HG03135 (cell line): ENCODE data around the gene ALX3.
"Not testable (repeated sequence)": the region's sequence is repeated elsewhere in the genome, so short reads cannot be mapped to it uniquely, and the experiment has no call there.

ENCODE experiments used
- ATAC-seq: cut with Tn5 transposase; IDR thresholded peaks from one replicate; pipeline ENCODE4 v1.9.1; 2021; ENCODE audit warnings: mild to moderate bottlenecking, moderate library complexity; ENCODE audit not compliant: unreplicated experiment

ALX3 gene

DNA sequence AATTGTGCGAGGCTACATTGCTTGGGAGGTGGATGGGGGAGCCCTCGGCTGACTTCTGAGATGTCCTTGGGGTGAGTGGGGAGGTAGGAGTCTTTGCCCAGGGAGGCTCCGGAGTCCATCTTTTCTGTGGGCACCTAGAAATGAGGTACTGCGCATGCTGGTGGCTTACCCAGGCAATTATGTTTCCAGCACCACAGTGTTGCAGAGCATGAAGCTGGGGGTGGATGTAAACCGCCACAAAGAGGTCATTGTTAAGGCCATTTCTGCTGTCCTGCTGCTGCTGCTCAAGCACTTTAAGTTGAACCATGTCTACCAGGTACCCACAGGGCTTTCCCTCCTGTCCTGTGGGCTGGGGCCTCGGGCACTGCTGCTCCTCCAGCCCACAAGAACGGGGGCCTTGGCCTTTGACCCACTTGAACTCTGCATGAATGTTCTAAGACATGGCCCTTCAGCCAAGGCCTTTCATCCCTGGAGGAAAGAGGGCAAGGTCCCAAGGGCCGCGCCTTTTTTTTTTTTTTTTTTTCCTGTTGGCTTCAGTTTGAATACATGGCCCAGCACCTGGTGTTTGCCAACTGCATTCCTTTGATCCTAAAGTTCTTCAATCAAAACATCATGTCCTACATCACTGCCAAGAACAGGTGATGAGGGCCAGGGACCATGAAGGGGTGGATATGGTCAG is 21.4 kb downstream of the ALX3 start:
- no peak for ATAC-seq

DNA sequence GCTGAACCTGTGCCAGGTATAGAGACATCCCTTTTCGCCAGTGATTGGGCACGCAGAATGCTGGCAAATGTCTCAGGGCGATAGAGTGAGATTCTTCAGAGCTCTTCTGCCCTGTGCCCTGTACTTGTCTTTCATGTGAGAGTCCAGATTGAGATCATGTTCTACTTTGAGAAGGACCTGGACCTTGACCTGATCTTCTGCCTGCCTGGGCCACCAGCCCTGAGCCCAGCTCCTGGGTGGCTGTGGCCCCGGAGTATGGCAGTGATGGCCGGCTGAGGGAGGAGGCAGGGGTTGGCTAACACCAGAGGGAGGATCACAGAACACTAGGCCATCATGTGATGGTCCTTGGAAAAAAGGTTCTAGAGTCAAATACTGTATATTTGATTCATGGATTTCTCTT is 22.2 kb downstream of the ALX3 start:
- no peak for ATAC-seq

GRCh38 chr1:110047463-110047862 is 23.0 kb downstream of the ALX3 start:
- no peak for ATAC-seq

GRCh38 chr1:110043016-110043415 is 27.5 kb downstream of the ALX3 start:
- ATAC-seq: no peak

DNA sequence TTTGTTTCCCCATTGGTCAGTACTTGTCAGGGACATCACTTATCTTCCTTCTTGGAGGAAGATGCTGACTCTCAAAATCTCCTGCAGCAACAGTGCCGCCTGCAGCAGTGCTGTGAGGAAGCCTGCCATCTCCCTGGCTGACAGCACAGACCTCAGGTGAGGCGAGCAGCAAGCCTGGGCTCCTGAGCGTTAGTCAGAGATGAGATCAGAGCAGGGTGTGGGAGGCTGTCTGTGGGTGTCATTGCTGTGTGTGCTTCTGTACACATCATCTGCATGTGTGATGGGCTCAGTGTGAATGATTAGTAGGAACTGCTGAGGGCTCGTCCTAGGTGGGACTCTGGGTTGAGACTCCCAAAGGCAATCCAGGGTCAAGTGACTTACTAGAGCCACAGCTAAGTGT is 29.9 kb downstream of the ALX3 start:
- no peak for ATAC-seq

GRCh38 chr1:110039641-110040040 is 30.8 kb downstream of the ALX3 start:
- no peak for ATAC-seq

DNA sequence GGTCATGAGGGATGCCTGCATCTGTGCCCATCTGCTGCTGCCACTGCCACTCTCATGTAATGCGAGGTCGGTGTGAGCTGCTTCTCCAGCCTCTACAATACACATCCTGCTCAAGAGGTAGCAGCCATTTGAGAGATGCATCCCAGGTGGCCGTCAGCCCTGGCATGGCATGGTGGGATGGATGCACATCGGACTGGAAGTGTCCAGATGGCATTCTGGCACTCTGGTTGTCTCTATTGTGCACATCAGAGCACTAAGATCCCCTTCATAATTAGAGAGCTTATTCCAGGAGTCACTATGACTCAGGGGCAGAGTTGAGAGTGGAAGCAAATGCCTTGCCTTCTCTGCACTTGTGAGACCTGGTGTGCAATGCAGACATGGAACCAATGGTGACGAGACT is 32.2 kb downstream of the ALX3 start:
- no peak for ATAC-seq

- no peak for ATAC-seq
These were observed 35.2 kb downstream of the ALX3 start for GRCh38 chr1:110035236-110035752.

DNA sequence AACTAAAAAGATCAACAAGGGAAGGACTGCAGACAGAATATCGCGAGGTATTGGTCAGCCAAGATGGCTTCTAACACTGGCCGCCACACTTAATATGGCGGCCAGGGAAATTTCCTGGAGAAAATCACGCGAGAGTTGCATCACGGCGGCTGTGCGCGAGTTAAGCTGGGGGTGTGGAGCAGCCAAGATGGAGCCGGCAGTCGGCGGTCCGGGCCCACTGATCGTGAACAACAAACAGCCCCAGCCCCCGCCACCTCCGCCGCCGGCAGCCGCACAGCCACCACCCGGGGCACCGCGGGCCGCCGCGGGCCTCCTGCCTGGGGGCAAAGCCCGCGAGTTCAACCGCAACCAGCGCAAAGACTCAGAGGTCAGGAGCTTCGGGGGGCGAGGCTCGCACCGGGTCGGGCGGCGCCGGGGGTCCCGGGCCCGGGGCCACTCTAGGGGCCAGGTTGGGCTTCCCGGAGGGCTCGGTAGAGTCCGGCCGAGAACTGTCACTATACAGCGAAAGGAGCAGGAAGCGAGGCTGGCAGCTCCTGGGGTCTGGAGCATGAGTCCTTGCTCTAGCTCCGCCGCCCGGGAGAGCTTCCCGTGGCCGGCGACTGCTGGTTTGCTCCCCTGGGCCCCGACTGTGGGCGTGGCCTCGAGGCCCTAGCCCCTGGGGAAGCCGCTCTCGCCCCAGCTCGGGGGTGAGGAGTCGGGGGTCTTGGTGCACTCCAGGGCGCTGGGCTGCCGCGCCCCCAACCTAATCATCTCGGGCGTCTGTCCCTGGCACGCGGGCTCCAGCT is 35.8 kb downstream of the ALX3 start, which contains the start of gene STRIP1:
STRIP1 (plus strand) TSS at position 174 of the 785 bp plus-strand sequence; CDS start at position 188, 14 bp downstream.
- ATAC-seq: peak; percentile 85

DNA sequence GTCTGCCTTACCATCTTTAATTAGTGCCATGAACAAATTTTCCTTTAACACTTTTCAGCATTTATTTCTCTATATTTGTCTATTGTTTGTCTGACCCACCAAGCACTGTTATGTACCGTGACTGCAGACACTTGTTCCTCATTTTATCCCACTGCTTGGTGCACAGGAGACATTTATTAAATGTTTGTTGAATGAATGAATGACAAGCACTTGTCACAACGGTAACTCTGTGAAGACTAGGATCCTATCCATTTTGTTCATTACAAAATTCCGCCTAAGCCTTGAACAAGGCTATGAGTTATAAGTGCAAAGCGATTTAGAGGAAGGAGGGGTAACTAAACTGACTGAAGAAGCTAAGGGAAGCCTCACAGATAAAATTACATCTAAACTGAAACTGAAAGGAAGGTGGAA is 36.4 kb downstream of the ALX3 start:
- no peak for ATAC-seq

- no peak for ATAC-seq
These were observed 37.1 kb downstream of the ALX3 start for GRCh38 chr1:110033421-110033820.

GRCh38 chr1:110032327-110032726 is 38.1 kb downstream of the ALX3 start:
- no peak for ATAC-seq

- ATAC-seq: not testable (repeated sequence)
These were observed 39.8 kb downstream of the ALX3 start for GRCh38 chr1:110030687-110031086.

DNA sequence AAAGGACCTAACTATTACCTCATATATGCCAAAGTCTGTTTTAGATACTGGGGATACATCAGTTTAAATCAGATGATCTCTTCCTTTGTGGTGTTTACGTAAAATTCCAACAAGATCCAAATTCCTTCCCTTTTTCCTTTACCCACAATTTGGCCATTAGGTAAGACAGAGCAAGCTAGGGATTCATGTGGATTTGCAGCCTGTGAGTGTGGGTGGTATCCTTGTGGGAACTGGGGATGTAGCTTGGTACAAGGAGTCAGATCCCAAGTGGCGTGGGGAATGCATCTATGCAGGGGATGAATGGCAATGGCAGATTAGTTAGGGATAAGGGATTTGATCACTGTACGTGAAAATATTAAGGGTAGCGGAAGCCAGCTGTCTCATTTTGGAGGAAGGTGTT is 45.9 kb downstream of the ALX3 start:
- no peak for ATAC-seq

- ATAC-seq: no peak
These were observed 49.2 kb downstream of the ALX3 start for GRCh38 chr1:110021285-110021684.

DNA sequence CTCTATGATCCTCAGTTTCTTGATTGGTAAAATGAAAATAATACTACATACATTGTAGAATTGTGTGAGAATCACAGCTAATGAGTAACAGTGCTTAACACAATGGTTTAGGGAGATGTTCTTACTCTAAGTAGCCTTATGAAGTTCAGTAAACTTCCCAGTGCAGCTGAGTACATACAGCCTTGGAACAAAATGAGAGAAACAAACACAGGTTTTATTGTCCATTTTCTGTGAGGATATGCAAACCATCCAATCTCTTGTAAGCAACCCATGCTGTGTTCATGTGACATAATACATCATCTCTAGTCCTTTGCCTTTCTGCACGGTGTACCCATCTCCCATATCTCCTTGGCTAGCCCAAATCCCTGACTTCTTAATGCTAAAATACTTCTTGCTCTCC is 50.7 kb downstream of the ALX3 start:
- ATAC-seq: no peak

DNA sequence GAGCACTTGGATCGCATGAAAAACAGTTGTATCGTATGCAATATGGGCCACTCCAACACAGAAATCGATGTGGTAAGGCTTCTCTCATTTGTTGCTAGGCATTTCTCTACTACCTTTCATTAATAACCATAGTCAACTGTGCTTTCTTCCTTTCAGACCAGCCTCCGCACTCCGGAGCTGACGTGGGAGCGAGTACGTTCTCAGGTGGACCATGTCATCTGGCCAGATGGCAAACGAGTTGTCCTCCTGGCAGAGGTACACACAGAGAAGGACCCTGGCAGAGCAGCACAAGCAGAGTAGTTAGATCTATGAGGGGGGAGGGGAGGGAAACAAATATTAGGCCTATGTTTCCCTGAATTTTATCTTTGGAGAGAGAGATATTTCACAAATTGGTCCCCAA is 52.1 kb downstream of the ALX3 start:
- no peak for ATAC-seq

- ATAC-seq: no peak
These were observed 52.7 kb downstream of the ALX3 start for GRCh38 chr1:110017792-110018191.

GRCh38 chr1:110012100-110012780 is 58.2 kb downstream of the ALX3 start:
- peak; percentile 72 for ATAC-seq

- ATAC-seq: peak; percentile 96
These were observed 58.9 kb downstream of the ALX3 start for GRCh38 chr1:110011527-110012041.
